Measurements from ENCODE around the gene RAD51.

The RAD51 gene

GRCh38 chr15:40772014-40772413, 77.0 kb downstream of the RAD51 start:
- H3K9me2 ChIP-seq (ENCODE audit: low read depth, low read length) = no peaks in the 10 kb centered on the region
- H3K4me1 ChIP-seq (ENCODE audit: insufficient read depth, low read length, severe bottlenecking) = peaks cover 31% of the 10 kb centered on the region
- TF ChIP-seq EZH2 (IDR thresholded peaks at IDR 0.05; ENCODE audit: borderline replicate concordance, low read length) = no peak
- no peak for TF ChIP-seq CTCF (IDR thresholded peaks at IDR 0.05; ENCODE audit: low read length)
- H3F3A ChIP-seq (ENCODE audit: insufficient read depth, low read length) = no peaks in the 10 kb centered on the region
- no peak overlapping the region for H2AFZ ChIP-seq (ENCODE audit: low read length)
- H4K20me1 ChIP-seq (ENCODE audit: insufficient read depth, low read length) = no peaks in the 10 kb centered on the region
- no peak overlapping the region for H3K27ac ChIP-seq (ENCODE audit: low read depth, low read length, poor library complexity, severe bottlenecking)
- H3K4me3 ChIP-seq (ENCODE audit: low read depth, low read length, poor library complexity, severe bottlenecking) = no peak overlapping the region
- peaks cover 38% of the 10 kb centered on the region; the same call in 1 of the 2 replicates for H3K36me3 ChIP-seq (ENCODE audit: insufficient read depth, low read length)
- no peak overlapping the region for H3K9ac ChIP-seq (ENCODE audit: low read length)
- H3K27me3 ChIP-seq (ENCODE audit: insufficient read depth, low read length) = no peaks in the 10 kb centered on the region
- no peak overlapping the region for H3K4me2 ChIP-seq (ENCODE audit: low read length)
- H3K9me3 ChIP-seq (ENCODE audit: low read length) = no peaks in the 10 kb centered on the region
- H3K79me2 ChIP-seq (ENCODE audit: insufficient read depth, low read length) = no peaks in the 10 kb centered on the region

GRCh38 chr15:40773496-40773895, 78.5 kb downstream of the RAD51 start:
- Histone ChIP-seq H4K20me1 (ENCODE audit: insufficient read depth, low read length) (no peaks in the 10 kb centered on the region), H3K4me2 (ENCODE audit: low read length) (no peak overlapping the region), H3K4me1 (ENCODE audit: insufficient read depth, low read length, severe bottlenecking) (peaks cover 25% of the 10 kb centered on the region), H3K4me3 (ENCODE audit: low read depth, low read length, poor library complexity, severe bottlenecking) (no peak overlapping the region), H3F3A (ENCODE audit: insufficient read depth, low read length) (no peaks in the 10 kb centered on the region), H3K9ac (ENCODE audit: low read length) (no peak overlapping the region), H3K36me3 (ENCODE audit: insufficient read depth, low read length) (peaks cover 33% of the 10 kb centered on the region; the same call in 1 of the 2 replicates), H2AFZ (ENCODE audit: low read length) (no peak overlapping the region), H3K79me2 (ENCODE audit: insufficient read depth, low read length) (no peaks in the 10 kb centered on the region), H3K9me3 (ENCODE audit: low read length) (no peaks in the 10 kb centered on the region), H3K9me2 (ENCODE audit: low read depth, low read length) (no peaks in the 10 kb centered on the region), H3K27me3 (ENCODE audit: insufficient read depth, low read length) (no peaks in the 10 kb centered on the region), H3K27ac (ENCODE audit: low read depth, low read length, poor library complexity, severe bottlenecking) (no peak overlapping the region)
- no peak for TF ChIP-seq EZH2 (IDR thresholded peaks at IDR 0.05; ENCODE audit: borderline replicate concordance, low read length)
- no peak for TF ChIP-seq CTCF (IDR thresholded peaks at IDR 0.05; ENCODE audit: low read length)

- Histone ChIP-seq H3K9me3 (ENCODE audit: low read length) (no peaks in the 10 kb centered on the region), H3K4me1 (ENCODE audit: insufficient read depth, low read length, severe bottlenecking) (peaks cover 21% of the 10 kb centered on the region), H3F3A (ENCODE audit: insufficient read depth, low read length) (no peaks in the 10 kb centered on the region), H3K9ac (ENCODE audit: low read length) (no peak overlapping the region), H3K79me2 (ENCODE audit: insufficient read depth, low read length) (no peaks in the 10 kb centered on the region), H4K20me1 (ENCODE audit: insufficient read depth, low read length) (no peaks in the 10 kb centered on the region), H3K4me3 (ENCODE audit: low read depth, low read length, poor library complexity, severe bottlenecking) (no peak overlapping the region), H3K27ac (ENCODE audit: low read depth, low read length, poor library complexity, severe bottlenecking) (no peak overlapping the region), H3K4me2 (ENCODE audit: low read length) (no peak overlapping the region), H3K9me2 (ENCODE audit: low read depth, low read length) (no peaks in the 10 kb centered on the region), H3K36me3 (ENCODE audit: insufficient read depth, low read length) (peaks cover 37% of the 10 kb centered on the region; the same call in 1 of the 2 replicates), H3K27me3 (ENCODE audit: insufficient read depth, low read length) (no peaks in the 10 kb centered on the region), H2AFZ (ENCODE audit: low read length) (no peak overlapping the region)
- TF ChIP-seq EZH2 (IDR thresholded peaks at IDR 0.05; ENCODE audit: borderline replicate concordance, low read length) (no peak), CTCF (IDR thresholded peaks at IDR 0.05; ENCODE audit: low read length) (no peak)
These were observed 78.9 kb downstream of the RAD51 start for GRCh38 chr15:40773902-40774301.
